ENCODE measurements around the gene BTN2A1.

GRCh38 chr6:26430787-26431186 is 27.0 kb upstream of the BTN2A1 start:
- TF ChIP-seq CTCF (IDR thresholded peaks at IDR 0.05; ENCODE audit: low read depth, low read length) (no peak), EZH2phosphoT487 (IDR thresholded peaks at IDR 0.05; ENCODE audit: low read depth) (no peak)
